A549 treated with Hydrocortisone at 1 μM for 4 hours (cell line): ENCODE data around the gene NUP43. TPM values are rescaled to one million over a fixed set of nuclear protein-coding genes. Genes with fewer than 3 reads are reported as not detected.

Source experiments
- total RNA-seq: library from RNA; stranded (reverse); fragments of 200-300 nt; extraction: Qiagen RNA extraction; gene quantifications from 5 replicates; pipeline ENCODE4 v1.2.3, GENCODE V29; 2022

Gene NUP43
- 13.0 to 17.4 TPM (median 15.0 TPM) in 5 replicates for total RNA-seq

GRCh38 chr6:149746147-149746946, at the start of gene NUP43:
Gene NUP43 (minus strand): TSS chr6:149746529. CDS start chr6:149746495, 34 bp downstream.

DNA sequence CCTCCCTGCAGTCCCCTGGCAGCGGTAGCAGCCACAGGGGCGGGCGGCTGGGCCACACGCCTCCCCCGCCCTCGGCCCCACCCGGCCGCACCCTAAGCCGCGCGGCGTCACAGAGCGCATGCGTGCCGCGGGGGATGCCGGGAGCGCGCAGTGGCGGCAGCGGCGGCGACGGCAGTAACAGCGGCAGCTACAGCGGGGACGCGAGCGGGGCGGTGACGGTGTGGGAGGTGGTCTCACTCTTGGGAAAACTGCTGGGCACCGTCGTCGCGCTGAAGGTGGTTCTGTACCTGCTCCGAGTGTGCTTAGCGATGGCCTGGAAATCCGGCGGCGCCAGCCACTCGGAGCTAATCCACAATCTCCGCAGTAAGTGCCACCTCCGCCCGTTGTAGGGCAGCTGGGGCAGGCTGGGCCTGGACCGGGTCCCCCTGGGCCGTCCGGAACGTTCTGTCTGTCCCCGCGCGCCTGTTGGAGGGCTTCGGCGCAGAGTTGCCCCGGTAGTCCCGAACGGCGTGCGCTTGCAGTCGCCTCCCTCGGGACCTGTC, 3.3 kb upstream of the NUP43 start, which contains the start of gene PCMT1:
PCMT1 (plus strand) TSS at position 148 of the 542 bp plus-strand sequence; CDS start at position 309, 161 bp downstream.

DNA sequence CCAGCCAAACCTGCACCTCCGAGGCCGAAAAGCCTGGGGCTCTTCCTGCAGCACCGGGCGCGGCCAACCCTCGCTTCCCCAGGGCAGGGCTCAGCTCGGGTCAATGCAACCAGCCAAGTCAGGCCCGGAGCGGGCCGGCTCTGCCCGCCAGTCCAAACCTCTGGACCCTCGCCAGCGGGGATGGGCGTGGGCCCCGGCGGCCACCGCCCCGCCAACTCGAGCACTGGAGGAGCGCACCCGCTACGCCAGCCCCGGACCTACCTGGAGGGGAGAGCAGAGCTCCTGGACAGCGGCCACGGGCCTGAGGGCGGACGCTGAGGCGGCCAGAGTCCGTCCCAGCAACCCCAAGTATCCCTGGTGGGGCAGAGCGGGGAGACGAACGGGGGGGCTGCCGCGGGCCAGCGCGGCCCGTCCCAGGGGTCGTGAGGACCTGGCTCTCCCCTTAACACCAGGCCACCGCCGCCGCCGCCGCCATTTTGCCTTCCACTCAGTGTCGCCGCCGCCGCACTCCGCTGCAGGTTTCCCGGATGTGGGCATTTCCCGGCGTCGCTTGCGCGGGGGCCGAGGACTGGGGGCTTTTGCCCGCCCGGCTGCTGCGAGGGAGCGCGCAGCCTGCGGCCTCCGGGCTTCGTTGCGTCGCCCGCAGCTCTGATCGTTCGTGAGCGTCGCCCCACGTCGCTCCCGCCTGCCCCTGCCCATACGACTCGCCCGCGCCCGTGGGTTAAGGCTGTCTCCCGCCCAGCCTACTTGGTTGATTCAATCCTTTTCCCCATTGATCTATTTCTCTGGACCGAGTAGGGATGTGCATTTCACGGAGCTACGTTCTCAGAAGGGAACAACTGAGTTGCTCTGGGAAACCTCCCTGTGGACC, 28.5 kb downstream of the NUP43 start, which contains the start of gene LATS1:
LATS1 (minus strand) TSS at position 514 of the 871 bp plus-strand sequence. CDS start 15,975 bp downstream, outside the sequence.

Other genes with a start within 250 kb of the NUP43 start
- 11.6 to 20.6 TPM (median 13.4 TPM) in 5 replicates for gene PPIL4, start 200.5 kb downstream of the NUP43 start, total RNA-seq
- 23.6 to 34.2 TPM (median 26.6 TPM) in 5 replicates for gene GINM1, start 180.2 kb downstream of the NUP43 start, total RNA-seq
- 10.3 to 15.0 TPM (median 11.1 TPM) in 5 replicates for gene KATNA1, start 97.8 kb downstream of the NUP43 start, total RNA-seq
- 4.8 to 8.2 TPM (median 8.0 TPM) in 5 replicates for gene LATS1, start 28.4 kb downstream of the NUP43 start, total RNA-seq
- gene PCMT1, start 3.2 kb upstream of the NUP43 start, total RNA-seq: 85.6 to 102 TPM (median 89.5 TPM) in 5 replicates
- 26.4 to 34.5 TPM (median 34.0 TPM) in 5 replicates for gene LRP11, start 117.8 kb upstream of the NUP43 start, total RNA-seq
- 1.9 to 3.3 TPM (median 2.8 TPM) in 5 replicates for gene RAET1E, start 151.6 kb upstream of the NUP43 start, total RNA-seq
- gene RAET1G, start 176.6 kb upstream of the NUP43 start, total RNA-seq: 6.6 to 11.2 TPM (median 9.7 TPM) in 5 replicates
- gene ULBP2, start 195.5 kb upstream of the NUP43 start, total RNA-seq: 3.2 to 4.0 TPM (median 3.6 TPM) in 5 replicates
- 0.77 to 0.89 TPM (median 0.83 TPM) in 5 replicates for gene ULBP1, start 217.4 kb upstream of the NUP43 start, total RNA-seq